NT2/D1 (cell line): Measurements from ENCODE around the gene PCDHB2.
A peak's percentile ranks its signal among the peaks of the same experiment; 100 is the strongest.
"Not testable (repeated sequence)": the region's sequence is repeated elsewhere in the genome, so short reads cannot be mapped to it uniquely, and the experiment has no call there.

Source experiments
- DNase-seq: peaks from one replicate; pipeline ENCODE4 v3.0.0-alpha.2; 2011; ENCODE audit warnings: low read depth, low spot score
- H3K27me3 ChIP-seq: 2 replicates; pipeline ENCODE4 v1.6.0; 2011; ENCODE audit warnings: mild to moderate bottlenecking; ENCODE audit not compliant: insufficient read length, insufficient read depth
- H3K36me3 ChIP-seq: 2 replicates; pipeline ENCODE4 v1.6.1; 2011; ENCODE audit warnings: mild to moderate bottlenecking, low read length, mixed read lengths; ENCODE audit not compliant: insufficient read depth, insufficient read length
- H3K4me1 ChIP-seq: 2 replicates; pipeline ENCODE4 v1.5.1; 2011; ENCODE audit not compliant: insufficient read depth, insufficient read length
- H3K4me3 ChIP-seq: 2 replicates; pipeline ENCODE4 v1.5.1; 2011; ENCODE audit warnings: low read depth; ENCODE audit not compliant: insufficient read length
- H3K9ac ChIP-seq: 2 replicates; pipeline ENCODE4 v1.6.0; 2011; ENCODE audit warnings: low read depth; ENCODE audit not compliant: insufficient read length
- H3K9me3 ChIP-seq: 2 replicates; pipeline ENCODE4 v1.5.1; 2011; ENCODE audit warnings: mild to moderate bottlenecking, low read length; ENCODE audit not compliant: insufficient read depth
- SUZ12 ChIP-seq: IDR thresholded peaks from 2 replicates; pipeline ENCODE4 v1.6.1; 2011; ENCODE audit not compliant: insufficient read length, insufficient read depth; ENCODE audit errors: extremely low read depth
- YY1 ChIP-seq: IDR thresholded peaks from 2 replicates; pipeline ENCODE4 v1.6.1; 2011; ENCODE audit not compliant: insufficient read length, insufficient read depth
- ZNF274 ChIP-seq: IDR thresholded peaks from 2 replicates; pipeline ENCODE4 v1.6.1; 2011; ENCODE audit warnings: mild to moderate bottlenecking, low read depth, low read length

Gene PCDHB2

DNA sequence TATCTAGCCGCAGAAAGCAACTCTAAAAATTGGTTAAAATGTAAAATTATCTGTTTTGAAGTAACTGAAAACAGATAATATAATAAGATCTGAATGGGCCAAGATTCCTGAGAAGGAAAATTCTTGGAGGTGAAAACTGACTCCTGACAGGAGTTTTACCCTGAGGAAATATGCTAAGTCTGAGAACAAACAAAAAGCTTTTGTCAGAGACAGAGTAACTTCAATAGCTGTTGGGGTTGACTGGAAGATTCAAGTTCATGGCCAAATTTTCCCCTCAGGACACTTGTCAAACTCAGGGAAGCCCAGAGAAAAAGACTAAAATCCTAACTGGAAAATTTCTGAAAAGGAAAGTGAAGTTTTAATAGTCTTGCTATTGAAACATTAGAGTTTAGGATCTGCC, 32.9 kb downstream of the PCDHB2 start:
- H3K27me3 ChIP-seq = no peaks in the 10 kb centered on the region

DNA sequence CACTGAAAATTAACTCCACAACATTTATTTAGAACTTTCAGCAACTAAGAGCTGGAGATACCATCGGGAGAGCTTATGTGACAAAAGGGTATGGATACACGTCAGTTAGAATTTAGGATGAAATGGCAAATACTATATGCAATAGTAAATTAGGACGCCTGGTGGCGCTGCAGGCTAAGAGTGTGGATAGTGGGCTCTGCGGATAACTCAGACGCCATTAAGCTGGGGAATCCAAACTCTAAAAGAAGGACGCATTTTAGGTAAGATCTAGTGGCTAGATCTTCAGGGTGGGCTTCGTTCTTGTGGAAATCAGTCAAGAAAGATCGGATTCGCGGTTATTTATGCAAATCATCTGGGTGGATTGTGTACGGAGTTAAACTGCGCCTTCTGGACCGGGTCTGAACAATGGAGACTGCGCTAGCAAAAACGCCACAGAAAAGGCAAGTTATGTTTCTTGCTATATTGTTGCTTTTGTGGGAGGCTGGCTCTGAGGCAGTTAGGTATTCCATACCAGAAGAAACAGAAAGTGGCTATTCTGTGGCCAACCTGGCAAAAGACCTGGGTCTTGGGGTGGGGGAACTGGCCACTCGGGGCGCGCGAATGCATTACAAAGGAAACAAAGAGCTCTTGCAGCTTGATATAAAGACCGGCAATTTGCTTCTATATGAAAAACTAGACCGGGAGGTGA, 40.8 kb downstream of the PCDHB2 start, which contains the start of gene PCDHB5:
PCDHB5 (plus strand) TSS at position 177 of the 688 bp plus-strand sequence; CDS start at position 406, 229 bp downstream.
- peaks cover 22% of the 10 kb centered on the region for H3K36me3 ChIP-seq
- H3K27me3 ChIP-seq = no peaks in the 10 kb centered on the region
- peak; percentile 51 for DNase-seq
- TF ChIP-seq YY1 (peak; percentile 65), ZNF274 (no peak), SUZ12 (no peak)
- no peaks in the 10 kb centered on the region for H3K4me1 ChIP-seq
- H3K4me3 ChIP-seq = peak within 1 kb of the TSS; percentile 86
- peak within 1 kb of the TSS; percentile 90 for H3K9ac ChIP-seq
- H3K9me3 ChIP-seq = peaks cover 37% of the 10 kb centered on the region

More for the DNA sequence above, 32.9 kb downstream of the PCDHB2 start:
- H3K9ac ChIP-seq = no peak overlapping the region
- H3K4me1 ChIP-seq = no peaks in the 10 kb centered on the region
- H3K4me3 ChIP-seq = no peak overlapping the region
- no peak for TF ChIP-seq SUZ12
- no peaks in the 10 kb centered on the region for H3K9me3 ChIP-seq
- H3K36me3 ChIP-seq = no peaks in the 10 kb centered on the region
- peak; percentile 11 for DNase-seq

DNA sequence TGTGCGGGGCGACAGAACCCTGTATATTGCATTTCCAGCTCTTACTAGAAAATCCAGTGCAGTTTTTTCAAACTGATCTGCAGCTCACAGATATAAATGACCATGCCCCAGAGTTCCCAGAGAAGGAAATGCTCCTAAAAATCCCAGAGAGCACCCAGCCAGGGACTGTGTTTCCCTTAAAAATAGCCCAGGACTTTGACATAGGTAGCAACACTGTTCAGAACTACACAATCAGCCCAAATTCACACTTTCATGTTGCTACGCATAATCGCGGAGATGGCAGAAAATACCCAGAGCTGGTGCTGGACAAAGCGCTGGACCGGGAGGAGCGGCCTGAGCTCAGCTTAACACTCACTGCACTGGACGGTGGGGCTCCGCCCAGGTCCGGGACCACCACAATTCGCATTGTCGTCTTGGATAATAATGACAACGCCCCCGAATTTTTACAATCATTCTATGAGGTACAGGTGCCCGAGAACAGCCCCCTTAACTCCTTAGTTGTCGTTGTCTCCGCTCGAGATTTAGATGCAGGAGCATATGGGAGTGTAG, 41.4 kb downstream of the PCDHB2 start:
- H3K4me3 ChIP-seq = peak overlapping the region; percentile 86
- no peaks in the 10 kb centered on the region for H3K4me1 ChIP-seq
- H3K36me3 ChIP-seq = peaks cover 22% of the 10 kb centered on the region
- TF ChIP-seq ZNF274 (no peak), SUZ12 (no peak), YY1 (no peak)
- H3K27me3 ChIP-seq = no peaks in the 10 kb centered on the region
- H3K9me3 ChIP-seq = peaks cover 37% of the 10 kb centered on the region
- DNase-seq = no peak
- H3K9ac ChIP-seq = peak overlapping the region; percentile 90

DNA sequence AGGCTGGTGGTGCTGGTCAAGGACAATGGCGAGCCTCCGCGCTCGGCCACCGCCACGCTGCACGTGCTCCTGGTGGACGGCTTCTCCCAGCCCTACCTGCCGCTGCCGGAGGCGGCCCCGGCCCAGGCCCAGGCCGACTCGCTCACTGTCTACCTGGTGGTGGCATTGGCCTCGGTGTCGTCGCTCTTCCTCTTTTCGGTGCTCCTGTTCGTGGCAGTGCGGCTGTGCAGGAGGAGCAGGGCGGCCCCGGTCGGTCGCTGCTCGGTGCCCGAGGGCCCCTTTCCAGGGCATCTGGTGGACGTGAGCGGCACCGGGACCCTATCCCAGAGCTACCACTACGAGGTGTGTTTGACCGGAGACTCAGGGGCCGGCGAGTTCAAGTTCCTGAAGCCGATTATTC, 42.9 kb downstream of the PCDHB2 start:
- not testable (repeated sequence) for H3K4me1 ChIP-seq, H3K9ac ChIP-seq, H3K27me3 ChIP-seq, DNase-seq, H3K4me3 ChIP-seq
- Histone ChIP-seq H3K36me3 (peaks cover 22% of the 10 kb centered on the region), H3K9me3 (peaks cover 37% of the 10 kb centered on the region)
